Measurements from ENCODE around the gene SLC7A8. TPM values are rescaled to one million over a fixed set of nuclear protein-coding genes. Genes with fewer than 3 reads are reported as not detected.

SLC7A8 gene
- polyA plus RNA-seq, 10 donors, result 3.5 to 15.3 (median 4.0) TPM

GRCh38 chr14:23099212-23099861 is 84.1 kb downstream of the SLC7A8 start:
- DNase-seq, result no peak

- DNase-seq, result no peak
Observed at GRCh38 chr14:23097786-23098185, 85.7 kb downstream of the SLC7A8 start.

- DNase-seq, result peak; percentile 100
Observed at GRCh38 chr14:23095196-23096108, 88.0 kb downstream of the SLC7A8 start, which contains the start of gene C14orf119. TSS of gene C14orf119 (plus strand) at chr14:23095505. CDS start at chr14:23097659, 2,154 bp downstream.

GRCh38 chr14:23094666-23095195 is 88.7 kb downstream of the SLC7A8 start, which contains the start of gene ACIN1:
TSS of gene ACIN1 (minus strand) at chr14:23095136. CDS start at chr14:23095112, 24 bp downstream.
- peak; percentile 84 to 97 (median 88) for DNase-seq

GRCh38 chr14:23093991-23094665 is 89.3 kb downstream of the SLC7A8 start:
- no peak for DNase-seq

GRCh38 chr14:23093526-23093925 is 89.9 kb downstream of the SLC7A8 start:
- no peak for DNase-seq

GRCh38 chr14:23093104-23093503 is 90.4 kb downstream of the SLC7A8 start:
- DNase-seq, result no peak

GRCh38 chr14:23091294-23092225 is 91.9 kb downstream of the SLC7A8 start:
- no peak for DNase-seq

- no peak for DNase-seq
Observed at GRCh38 chr14:23090254-23090636, 93.2 kb downstream of the SLC7A8 start.

GRCh38 chr14:23089498-23090253 is 93.8 kb downstream of the SLC7A8 start:
- no peak for DNase-seq

GRCh38 chr14:23086565-23086964 is 96.9 kb downstream of the SLC7A8 start:
- no peak for DNase-seq

- no peak for DNase-seq
Observed at GRCh38 chr14:23085458-23085857, 98.0 kb downstream of the SLC7A8 start.

GRCh38 chr14:23080474-23080873 is 103.0 kb downstream of the SLC7A8 start:
- no peak for DNase-seq

GRCh38 chr14:23079716-23080115 is 103.7 kb downstream of the SLC7A8 start:
- no peak for DNase-seq

GRCh38 chr14:23078692-23079116 is 104.8 kb downstream of the SLC7A8 start:
- peak in 1 of 3 donors; percentile 52 for DNase-seq

GRCh38 chr14:23077962-23078361 is 105.5 kb downstream of the SLC7A8 start:
- no peak for DNase-seq

GRCh38 chr14:23076785-23077408 is 106.6 kb downstream of the SLC7A8 start:
- DNase-seq, result peak in 1 of 3 donors; percentile 57
